A673 (cell line): Measurements from ENCODE around the gene CYSTM1. TPM values are rescaled to one million over a fixed set of nuclear protein-coding genes. Genes with fewer than 3 reads are reported as not detected.

Source experiments
- BruUV-seq: library from RNA; stranded (reverse); fragments of 400-500 nt; replicated peaks from 2 replicates; lab custom pipeline; 2021; lab: Mats Ljungman, UMichigan
- CTCF ChIA-PET: fragments of 300-600 bp; sonication (Branson Sonifier 250); formaldehyde crosslinking; loops from one replicate; lab custom pipeline; 2022; ENCODE audit warnings: antibody characterized with exemption; lab: Charles Lee
- POLR2A ChIA-PET: fragments of 300-600 bp; sonication (Branson Sonifier 250); formaldehyde crosslinking; loops from one replicate; lab custom pipeline; 2022; ENCODE audit warnings: antibody characterized with exemption; ENCODE audit not compliant: low non-redundant PET; lab: Charles Lee
- DNase-seq: peaks from one replicate; pipeline ENCODE4 v3.0.0-alpha.2; 2015; ENCODE audit warnings: low spot score
- H3K27ac ChIP-seq: fragments of 200-600 bp; sonication (generic); 2 replicates; pipeline ENCODE4 v1.5.1; 2016; ENCODE audit warnings: mixed run types, low read depth, mild to moderate bottlenecking, mixed read lengths, antibody characterized with exemption, low read length; ENCODE audit not compliant: poor library complexity, severe bottlenecking
- H3K27me3 ChIP-seq: fragments of 200-600 bp; sonication (generic); replicated peaks from 2 replicates; pipeline ENCODE4 v1.6.1; 2017; ENCODE audit warnings: mixed run types, low read depth, mild to moderate bottlenecking, mixed read lengths, antibody characterized with exemption, low read length; ENCODE audit not compliant: insufficient read depth, poor library complexity
- H3K36me3 ChIP-seq: fragments of 200-600 bp; sonication (generic); 2 replicates; pipeline ENCODE4 v1.6.1; 2016; ENCODE audit warnings: mixed run types, mild to moderate bottlenecking, mixed read lengths, antibody characterized with exemption, low read length; ENCODE audit not compliant: insufficient read depth, poor library complexity, severe bottlenecking
- H3K4me1 ChIP-seq: fragments of 200-600 bp; sonication (generic); 2 replicates; pipeline ENCODE4 v1.6.1; 2017; ENCODE audit warnings: mixed run types, mild to moderate bottlenecking, mixed read lengths, antibody characterized with exemption, low read length; ENCODE audit not compliant: insufficient read depth, poor library complexity, severe bottlenecking
- H3K4me3 ChIP-seq: fragments of 200-600 bp; sonication (generic); 2 replicates; pipeline ENCODE4 v1.5.1; 2016; ENCODE audit warnings: low read depth, mixed run types, mild to moderate bottlenecking, mixed read lengths, low read length; ENCODE audit not compliant: poor library complexity, severe bottlenecking
- H3K9me3 ChIP-seq: fragments of 200-600 bp; sonication (generic); 2 replicates; pipeline ENCODE4 v1.6.1; 2016; ENCODE audit warnings: mixed run types, low read depth, mild to moderate bottlenecking, mixed read lengths, antibody characterized with exemption, low read length; ENCODE audit not compliant: poor library complexity, severe bottlenecking
- CTCF ChIP-seq: fragments of 300-800, 200-600 bp; sonication (generic); conservative IDR thresholded peaks from 2 replicates; pipeline ENCODE4 v1.5.1; 2017; ENCODE audit warnings: low read depth, mild to moderate bottlenecking, antibody characterized with exemption, low read length, moderate library complexity, mixed read lengths
- EZH2 ChIP-seq: fragments of 200-600 bp; sonication (generic); IDR thresholded peaks from 2 replicates; pipeline ENCODE4 v1.6.1; 2017; ENCODE audit warnings: borderline replicate concordance, low read depth, mild to moderate bottlenecking, mixed read lengths, antibody characterized with exemption, low read length; ENCODE audit not compliant: poor library complexity, severe bottlenecking
- intact Hi-C: fragments of 100-400 bp; cut with micrococcal nuclease; formaldehyde crosslinking; loops from one replicate; pipeline ENCODE4 v1.10.0; 2022; ENCODE audit not compliant: unreplicated experiment
- total RNA-seq: library from RNA; stranded (reverse); gene quantifications from 2 replicates; pipeline ENCODE4 v1.2.3, GENCODE V29; 2021

The CYSTM1 gene
- total RNA-seq, 1 experiment from 2014 or later = 35.5 TPM

- Histone ChIP-seq H3K27me3 (no peaks in the 10 kb centered on the region), H3K36me3 (no peaks in the 10 kb centered on the region), H3K4me3 (no peak overlapping the region), H3K4me1 (peaks cover 8% of the 10 kb centered on the region), H3K9me3 (no peaks in the 10 kb centered on the region), H3K27ac (no peak overlapping the region)
- BruUV-seq = no TSS peak
- TF ChIP-seq EZH2 = no peak
- no peak for TF ChIP-seq CTCF
- intact Hi-C loops = no loop called here
- POLR2A ChIA-PET = no interaction called here
- CTCF ChIA-PET = no interaction called here
- no peak for DNase-seq
These were observed 2.5 kb upstream of the CYSTM1 start for GRCh38 chr5:140172483-140172882.

- Histone ChIP-seq H3K4me3 (no peak overlapping the region), H3K36me3 (no peaks in the 10 kb centered on the region), H3K27me3 (no peaks in the 10 kb centered on the region), H3K4me1 (peaks cover 12% of the 10 kb centered on the region), H3K27ac (no peak overlapping the region), H3K9me3 (no peaks in the 10 kb centered on the region)
- POLR2A ChIA-PET = no interaction called here
- intact Hi-C loops = no loop called here
- BruUV-seq = no TSS peak
- DNase-seq = no peak
- TF ChIP-seq EZH2 = no peak
- TF ChIP-seq CTCF = no peak
- CTCF ChIA-PET = interaction anchor here (0.6 kb wide), 1 partner anchor 65 kb away, joined by 4 read pairs; no protein-coding TSS in a partner anchor
These were observed 974 bp upstream of the CYSTM1 start for GRCh38 chr5:140174014-140174413.

- peak; percentile 83 for DNase-seq
- POLR2A ChIA-PET = no interaction called here
- BruUV-seq = no TSS peak
These were observed 511 bp downstream of the CYSTM1 start for GRCh38 chr5:140175367-140176030.

More at GRCh38 chr5:140175367-140176030, 511 bp downstream of the CYSTM1 start:
- Histone ChIP-seq H3K4me3 (peak overlapping the region; percentile 87), H3K27me3 (no peaks in the 10 kb centered on the region), H3K9me3 (no peaks in the 10 kb centered on the region), H3K4me1 (peaks cover 12% of the 10 kb centered on the region), H3K27ac (peak overlapping the region; percentile 92), H3K36me3 (no peaks in the 10 kb centered on the region)
- no peak for TF ChIP-seq EZH2
- TF ChIP-seq CTCF = 0 out of 2 replicates have a peak, but pooled peaks have one; percentile 17
- CTCF ChIA-PET = interaction anchor here (0.9 kb wide), 1 partner anchor 227 kb away, joined by 3 read pairs; no protein-coding TSS in a partner anchor
- intact Hi-C loops = no loop called here
